Measurements from ENCODE around the gene MTFMT. TPM values are rescaled to one million over a fixed set of nuclear protein-coding genes. Genes with fewer than 3 reads are reported as not detected.
A peak's percentile ranks its signal among the peaks of the same experiment; 100 is the strongest.

MTFMT gene
- total RNA-seq, 1 donor from 2014 or later = 22.7 TPM

DNA sequence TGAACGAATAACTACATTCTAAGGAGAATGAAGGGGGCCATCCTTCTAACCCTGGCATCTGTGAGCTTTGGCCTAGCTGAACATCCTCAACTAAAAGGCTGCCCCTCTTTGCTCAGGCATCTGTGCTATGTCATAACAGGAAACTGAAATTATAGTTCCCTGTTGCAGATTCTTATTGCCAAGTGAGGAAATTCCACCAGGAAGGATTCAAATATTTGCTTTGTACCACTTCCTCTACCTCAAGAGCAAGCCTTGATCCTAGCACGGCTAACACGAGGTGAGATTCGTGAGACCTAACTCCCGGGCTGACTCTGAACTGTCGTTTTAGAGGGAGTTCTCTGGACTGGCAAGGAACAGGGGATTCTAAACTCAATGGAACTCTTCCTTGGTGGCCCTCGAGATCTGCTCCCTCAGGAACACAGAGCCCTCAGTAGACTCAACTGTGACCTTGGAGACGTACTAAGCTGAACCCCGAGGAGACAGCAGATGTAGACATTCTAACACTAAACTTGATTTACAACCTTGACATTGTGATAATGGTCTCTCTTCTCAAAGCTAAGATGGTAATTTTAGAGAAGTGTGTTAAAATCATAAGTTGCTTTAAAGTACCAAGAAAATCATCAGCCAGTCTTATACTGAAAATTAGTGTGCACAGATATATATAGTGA is 43.9 kb downstream of the MTFMT start:
- peaks cover 32% of the 10 kb centered on the region for H3K4me1 Mint-ChIP-seq (ENCODE audit: low read depth)
- no peaks in the 10 kb centered on the region for H3K27me3 Mint-ChIP-seq (ENCODE audit: low read depth)
- DNase-seq (ENCODE audit: low spot score) = no peak
- no peak overlapping the region for H3K4me3 Mint-ChIP-seq (ENCODE audit: low read depth)
- intact Hi-C loops (cut with micrococcal nuclease) = no loop called here
- no peaks in the 10 kb centered on the region for H3K9me3 Mint-ChIP-seq
- no peak overlapping the region for H3K27ac Mint-ChIP-seq
- peaks cover 32% of the 10 kb centered on the region for H3K36me3 Mint-ChIP-seq (ENCODE audit: low read depth)

DNA sequence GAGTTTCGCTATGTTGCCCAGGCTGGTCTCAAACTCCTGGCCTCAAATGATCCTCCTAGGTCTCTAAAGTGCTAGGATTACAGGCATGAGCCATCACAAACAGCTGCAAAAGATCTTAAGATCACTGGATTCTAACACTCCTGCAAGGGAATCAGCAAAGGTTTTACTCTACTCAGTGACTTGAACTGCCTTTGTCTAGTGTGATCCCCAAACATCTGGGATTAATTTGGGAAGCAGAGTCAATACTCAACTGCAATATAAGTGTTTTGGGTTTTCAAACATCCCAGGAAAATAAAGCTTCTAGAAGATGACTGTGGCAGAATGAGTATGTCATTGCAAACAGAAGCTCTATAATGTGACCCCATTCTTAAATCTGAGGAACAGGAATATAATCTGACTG is 47.0 kb downstream of the MTFMT start:
- Mint-ChIP-seq H3K27ac (no peak overlapping the region), H3K9me3 (no peaks in the 10 kb centered on the region), H3K27me3 (ENCODE audit: low read depth) (no peaks in the 10 kb centered on the region), H3K4me3 (ENCODE audit: low read depth) (no peak overlapping the region), H3K36me3 (ENCODE audit: low read depth) (peaks cover 51% of the 10 kb centered on the region), H3K4me1 (ENCODE audit: low read depth) (peaks cover 21% of the 10 kb centered on the region)
- intact Hi-C loops (cut with micrococcal nuclease) = no loop called here
- DNase-seq (ENCODE audit: low spot score) = no peak

DNA sequence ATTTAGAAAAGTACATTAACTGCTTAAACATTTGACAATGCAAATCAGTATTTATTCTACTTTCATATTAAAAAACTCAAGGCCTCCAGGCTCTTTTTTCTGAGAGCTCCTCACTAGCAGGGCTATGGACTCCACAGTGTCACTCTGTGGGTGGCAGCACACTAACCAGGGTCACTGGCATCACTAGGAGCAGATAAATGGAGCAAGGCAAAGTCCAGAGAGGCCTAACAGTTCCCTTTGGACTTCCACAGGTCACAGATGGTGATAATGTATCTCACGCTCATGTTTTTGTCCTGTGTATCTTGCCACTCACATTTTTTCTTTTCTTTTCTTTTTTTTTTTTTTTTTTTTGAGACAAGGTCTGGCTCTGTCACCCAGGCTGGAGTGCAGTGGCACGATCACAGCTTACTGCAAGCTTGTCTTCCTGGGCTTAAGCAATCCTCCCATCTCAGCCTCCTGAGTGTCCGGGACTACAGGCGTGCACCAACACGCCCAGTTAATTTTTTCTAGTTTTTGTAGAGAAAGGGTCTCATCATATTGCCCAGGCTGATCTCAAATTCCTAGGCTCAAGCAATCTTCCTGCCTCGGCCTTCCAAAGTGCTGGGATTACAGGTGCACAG is 47.5 kb downstream of the MTFMT start:
- H3K4me3 Mint-ChIP-seq (ENCODE audit: low read depth) = no peak overlapping the region

GRCh38 chr15:64979252-64979710 is 50.2 kb downstream of the MTFMT start:
- DNase-seq (ENCODE audit: low spot score) = no peak
- Mint-ChIP-seq H3K4me3 (ENCODE audit: low read depth) (no peak overlapping the region), H3K27ac (peak overlapping the region; percentile 9), H3K9me3 (no peaks in the 10 kb centered on the region), H3K36me3 (ENCODE audit: low read depth) (peaks cover 53% of the 10 kb centered on the region), H3K27me3 (ENCODE audit: low read depth) (no peaks in the 10 kb centered on the region), H3K4me1 (ENCODE audit: low read depth) (peaks cover 6% of the 10 kb centered on the region)
- intact Hi-C loops (cut with micrococcal nuclease) = no loop called here

More for the DNA sequence above, 47.5 kb downstream of the MTFMT start:
- peaks cover 17% of the 10 kb centered on the region for H3K4me1 Mint-ChIP-seq (ENCODE audit: low read depth)
- no peaks in the 10 kb centered on the region for H3K27me3 Mint-ChIP-seq (ENCODE audit: low read depth)
- no peak overlapping the region for H3K27ac Mint-ChIP-seq
- H3K36me3 Mint-ChIP-seq (ENCODE audit: low read depth) = peaks cover 53% of the 10 kb centered on the region
- DNase-seq (ENCODE audit: low spot score) = no peak
- intact Hi-C loops (cut with micrococcal nuclease) = no loop called here
- no peaks in the 10 kb centered on the region for H3K9me3 Mint-ChIP-seq

DNA sequence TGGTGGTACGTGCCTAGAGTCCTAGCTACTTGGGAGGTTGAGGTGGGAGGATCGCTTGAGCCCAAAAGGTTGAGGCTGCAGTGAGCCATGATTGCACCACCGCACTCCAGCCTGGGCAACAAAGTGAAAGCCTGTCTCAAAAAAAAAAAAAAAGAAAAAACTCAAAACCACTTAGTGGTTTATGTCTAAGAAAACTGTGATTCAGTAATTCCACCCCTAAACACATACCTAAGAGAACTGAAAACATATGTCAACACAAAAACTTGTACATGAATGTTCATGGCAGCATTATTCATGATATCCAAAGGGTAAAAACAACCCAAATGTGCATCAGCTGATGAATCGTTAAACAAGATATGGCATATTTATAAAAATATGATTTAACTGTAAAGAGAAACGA is 54.0 kb downstream of the MTFMT start:
- Mint-ChIP-seq H3K4me3 (ENCODE audit: low read depth) (no peak overlapping the region), H3K9me3 (no peaks in the 10 kb centered on the region), H3K36me3 (ENCODE audit: low read depth) (peaks cover 49% of the 10 kb centered on the region), H3K4me1 (ENCODE audit: low read depth) (peaks cover 4% of the 10 kb centered on the region), H3K27me3 (ENCODE audit: low read depth) (no peaks in the 10 kb centered on the region), H3K27ac (no peak overlapping the region)
- DNase-seq (ENCODE audit: low spot score) = no peak
- intact Hi-C loops (cut with micrococcal nuclease) = no loop called here

GRCh38 chr15:64970698-64971097 is 58.7 kb downstream of the MTFMT start:
- intact Hi-C loops (cut with micrococcal nuclease) = no loop called here
- Mint-ChIP-seq H3K9me3 (no peaks in the 10 kb centered on the region), H3K27ac (no peak overlapping the region)

DNA sequence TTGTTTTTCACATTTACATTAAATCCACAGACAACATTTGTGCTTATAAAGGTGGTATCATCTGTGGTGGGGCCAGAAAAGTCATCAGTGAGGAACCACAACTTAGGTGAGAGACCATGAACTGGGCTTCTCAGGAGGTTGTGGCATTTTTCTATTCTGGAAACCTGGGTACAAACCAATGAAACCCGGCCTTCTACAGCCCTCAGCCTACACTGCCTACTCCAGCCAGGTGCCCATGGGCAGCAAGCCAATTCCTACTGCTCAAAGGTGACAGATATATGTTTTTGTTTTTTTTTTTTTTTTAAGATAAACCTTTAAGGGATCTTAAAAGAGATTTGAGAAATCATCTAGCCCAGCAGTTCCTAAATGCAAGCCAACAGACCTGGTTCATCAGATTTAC is 60.0 kb downstream of the MTFMT start:
- no peak overlapping the region for H3K4me3 Mint-ChIP-seq (ENCODE audit: low read depth)
- no peaks in the 10 kb centered on the region for H3K9me3 Mint-ChIP-seq
- intact Hi-C loops (cut with micrococcal nuclease) = no loop called here
- no peaks in the 10 kb centered on the region for H3K4me1 Mint-ChIP-seq (ENCODE audit: low read depth)
- H3K36me3 Mint-ChIP-seq (ENCODE audit: low read depth) = peaks cover 51% of the 10 kb centered on the region
- no peak overlapping the region for H3K27ac Mint-ChIP-seq
- H3K27me3 Mint-ChIP-seq (ENCODE audit: low read depth) = no peaks in the 10 kb centered on the region
- DNase-seq (ENCODE audit: low spot score) = no peak

More at GRCh38 chr15:64970698-64971097, 58.7 kb downstream of the MTFMT start:
- Mint-ChIP-seq H3K4me3 (ENCODE audit: low read depth) (no peak overlapping the region), H3K36me3 (ENCODE audit: low read depth) (peaks cover 46% of the 10 kb centered on the region), H3K4me1 (ENCODE audit: low read depth) (peaks cover 3% of the 10 kb centered on the region), H3K27me3 (ENCODE audit: low read depth) (no peaks in the 10 kb centered on the region)
- DNase-seq (ENCODE audit: low spot score) = no peak

DNA sequence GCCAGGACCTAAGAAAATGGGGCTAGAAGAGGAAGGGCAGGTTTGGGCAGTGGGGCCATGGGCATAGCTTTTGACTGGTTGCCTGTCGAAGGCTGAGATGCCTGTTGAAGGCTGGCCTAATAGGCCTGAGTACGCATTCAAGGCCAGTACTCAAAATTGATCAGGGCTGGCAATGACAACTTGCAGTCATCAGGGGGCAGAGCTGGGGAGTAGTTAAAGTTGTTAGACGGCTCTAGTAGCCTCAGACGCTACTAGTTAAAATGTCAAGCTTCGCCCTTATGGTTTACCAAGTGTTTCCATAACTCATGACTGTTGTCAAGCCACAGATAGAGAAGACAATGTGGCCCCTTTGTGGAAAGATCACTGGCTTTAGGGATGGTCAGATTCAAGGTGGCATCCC is 68.4 kb downstream of the MTFMT start:
- H3K27me3 Mint-ChIP-seq (ENCODE audit: low read depth) = no peaks in the 10 kb centered on the region
- no peaks in the 10 kb centered on the region for H3K4me1 Mint-ChIP-seq (ENCODE audit: low read depth)
- intact Hi-C loops (cut with micrococcal nuclease) = no loop called here
- no peak overlapping the region for H3K4me3 Mint-ChIP-seq (ENCODE audit: low read depth)
- peaks cover 65% of the 10 kb centered on the region for H3K36me3 Mint-ChIP-seq (ENCODE audit: low read depth)
- no peaks in the 10 kb centered on the region for H3K9me3 Mint-ChIP-seq
- no peak for DNase-seq (ENCODE audit: low spot score)
- no peak overlapping the region for H3K27ac Mint-ChIP-seq

GRCh38 chr15:64960153-64960552 is 69.3 kb downstream of the MTFMT start:
- Mint-ChIP-seq H3K4me3 (ENCODE audit: low read depth) (no peak overlapping the region), H3K27me3 (ENCODE audit: low read depth) (no peaks in the 10 kb centered on the region), H3K4me1 (ENCODE audit: low read depth) (no peaks in the 10 kb centered on the region), H3K9me3 (no peaks in the 10 kb centered on the region), H3K27ac (no peak overlapping the region), H3K36me3 (ENCODE audit: low read depth) (peaks cover 65% of the 10 kb centered on the region)
- no peak for DNase-seq (ENCODE audit: low spot score)
- intact Hi-C loops (cut with micrococcal nuclease) = no loop called here

- Mint-ChIP-seq H3K27me3 (ENCODE audit: low read depth) (no peaks in the 10 kb centered on the region), H3K27ac (no peak overlapping the region), H3K9me3 (no peaks in the 10 kb centered on the region), H3K36me3 (ENCODE audit: low read depth) (peaks cover 55% of the 10 kb centered on the region), H3K4me1 (ENCODE audit: low read depth) (no peaks in the 10 kb centered on the region), H3K4me3 (ENCODE audit: low read depth) (no peak overlapping the region)
- DNase-seq (ENCODE audit: low spot score) = no peak
- intact Hi-C loops (cut with micrococcal nuclease) = no loop called here
Measured at GRCh38 chr15:64959128-64959527, 70.3 kb downstream of the MTFMT start.

DNA sequence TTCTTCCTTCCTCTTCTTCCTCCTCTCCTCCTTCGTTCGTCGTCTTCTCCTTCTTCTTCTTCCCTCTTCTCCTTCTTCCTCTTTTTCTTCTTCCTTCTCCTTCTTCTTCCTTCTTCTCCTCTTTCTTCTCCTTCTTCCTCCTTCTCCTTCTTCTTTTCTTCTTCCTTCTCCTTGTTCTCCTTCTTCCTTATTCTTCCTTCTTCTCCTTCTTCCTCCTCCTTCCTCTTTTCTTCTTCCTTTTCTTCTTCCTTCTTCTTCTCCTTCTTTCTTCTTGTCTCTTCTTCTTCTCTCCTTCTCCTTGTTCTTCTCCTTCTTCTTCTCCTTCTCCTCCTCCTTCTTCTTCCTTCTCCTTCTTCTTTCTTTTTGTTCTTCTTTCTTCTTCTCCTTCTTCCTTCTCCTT is 75.0 kb downstream of the MTFMT start:
- no peaks in the 10 kb centered on the region for H3K27me3 Mint-ChIP-seq (ENCODE audit: low read depth)

GRCh38 chr15:64951777-64952418 is 77.5 kb downstream of the MTFMT start:
- Mint-ChIP-seq H3K27me3 (ENCODE audit: low read depth) (no peaks in the 10 kb centered on the region), H3K9me3 (no peaks in the 10 kb centered on the region), H3K36me3 (ENCODE audit: low read depth) (peaks cover 4% of the 10 kb centered on the region), H3K27ac (no peak overlapping the region), H3K4me3 (ENCODE audit: low read depth) (no peak overlapping the region), H3K4me1 (ENCODE audit: low read depth) (no peaks in the 10 kb centered on the region)
- DNase-seq (ENCODE audit: low spot score) = no peak
- intact Hi-C loops (cut with micrococcal nuclease) = no loop called here

More for the DNA sequence above, 75.0 kb downstream of the MTFMT start:
- H3K4me3 Mint-ChIP-seq (ENCODE audit: low read depth) = no peak overlapping the region
- H3K4me1 Mint-ChIP-seq (ENCODE audit: low read depth) = no peaks in the 10 kb centered on the region
- no peak overlapping the region for H3K27ac Mint-ChIP-seq
- intact Hi-C loops (cut with micrococcal nuclease) = no loop called here
- DNase-seq (ENCODE audit: low spot score) = no peak
- peaks cover 15% of the 10 kb centered on the region for H3K36me3 Mint-ChIP-seq (ENCODE audit: low read depth)
- H3K9me3 Mint-ChIP-seq = no peaks in the 10 kb centered on the region
